HG02981 (cell line): ENCODE measurements around the gene PCGF1.
"Not testable (repeated sequence)": the region's sequence is repeated elsewhere in the genome, so short reads cannot be mapped to it uniquely, and the experiment has no call there.

Experiments
- ATAC-seq: cut with Tn5 transposase; IDR thresholded peaks from one replicate; pipeline ENCODE4 v1.9.1; 2021; ENCODE audit warnings: mild to moderate bottlenecking, moderate library complexity; ENCODE audit not compliant: unreplicated experiment

The PCGF1 gene

GRCh38 chr2:74499940-74500577 lies 7.4 kb downstream of the PCGF1 start:
- no peak for ATAC-seq

- ATAC-seq, result no peak
Measured at GRCh38 chr2:74499267-74499939, 8.1 kb downstream of the PCGF1 start, which contains the start of gene LBX2. Gene LBX2, minus strand, starts transcription at chr2:74499603. Its CDS starts 66 bp downstream, at chr2:74499537.

- ATAC-seq, result no peak
Measured at GRCh38 chr2:74498500-74499266, 8.8 kb downstream of the PCGF1 start.

- no peak for ATAC-seq
Measured at GRCh38 chr2:74497777-74498499, 9.6 kb downstream of the PCGF1 start.

GRCh38 chr2:74496997-74497776 lies 10.3 kb downstream of the PCGF1 start:
- ATAC-seq, result no peak

GRCh38 chr2:74495440-74495839 lies 12.1 kb downstream of the PCGF1 start:
- ATAC-seq, result no peak

GRCh38 chr2:74493546-74493945 lies 13.9 kb downstream of the PCGF1 start:
- no peak for ATAC-seq

GRCh38 chr2:74491648-74492544 lies 15.6 kb downstream of the PCGF1 start:
- ATAC-seq, result no peak

GRCh38 chr2:74489906-74490305 lies 17.6 kb downstream of the PCGF1 start:
- ATAC-seq, result no peak

GRCh38 chr2:74488643-74489481 lies 18.6 kb downstream of the PCGF1 start:
- no peak for ATAC-seq

GRCh38 chr2:74486141-74486540 lies 21.4 kb downstream of the PCGF1 start:
- no peak for ATAC-seq

- ATAC-seq, result not testable (repeated sequence)
Measured at GRCh38 chr2:74483675-74484164, 23.8 kb downstream of the PCGF1 start.

- ATAC-seq, result peak; percentile 92
Measured at GRCh38 chr2:74482801-74483674, 24.5 kb downstream of the PCGF1 start, which contains the start of the genes CCDC142 and TTC31. Gene CCDC142, minus strand, starts transcription at chr2:74482998. Its CDS starts 161 bp downstream, at chr2:74482837. Gene TTC31, plus strand, starts transcription at chr2:74483081. Its CDS starts 15 bp downstream, at chr2:74483096.

GRCh38 chr2:74481961-74482800 lies 25.3 kb downstream of the PCGF1 start:
- ATAC-seq, result peak; percentile 29

- ATAC-seq, result no peak
Measured at GRCh38 chr2:74481431-74481830, 26.1 kb downstream of the PCGF1 start.

- no peak for ATAC-seq
Measured at GRCh38 chr2:74474899-74475298, 32.6 kb downstream of the PCGF1 start.
